Erythroblast (primary cell): ENCODE data around the gene ATP1A2.

Experiments used
- DNase-seq, 2 experiments: peaks; one replicate each; lab custom pipeline; 2025; lab: John Stamatoyannopoulos, UW
- GATA1 ChIP-seq: IDR thresholded peaks from 2 replicates; pipeline ENCODE4 v1.6.1; 2011; ENCODE audit warnings: low read depth, mild to moderate bottlenecking, control low read depth, low read length, moderate library complexity
- POLR2A ChIP-seq: IDR thresholded peaks from 2 replicates; pipeline ENCODE4 v1.6.1; 2011; ENCODE audit warnings: mild to moderate bottlenecking, low read length

Gene ATP1A2

DNA sequence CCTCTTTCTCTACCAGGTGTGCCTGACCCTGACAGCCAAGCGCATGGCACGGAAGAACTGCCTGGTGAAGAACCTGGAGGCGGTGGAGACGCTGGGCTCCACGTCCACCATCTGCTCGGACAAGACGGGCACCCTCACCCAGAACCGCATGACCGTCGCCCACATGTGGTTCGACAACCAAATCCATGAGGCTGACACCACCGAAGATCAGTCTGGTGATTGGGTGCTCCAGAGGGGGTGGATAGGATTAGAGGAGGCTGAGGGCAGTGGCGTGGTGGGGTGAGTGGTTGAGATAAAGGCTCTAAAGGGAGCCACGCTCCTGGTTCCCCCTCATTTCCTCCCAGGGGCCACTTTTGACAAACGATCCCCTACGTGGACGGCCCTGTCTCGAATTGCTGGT is 13.1 kb downstream of the ATP1A2 start:
- no peak for TF ChIP-seq POLR2A
- TF ChIP-seq GATA1: no peak
- DNase-seq: no peak

- no peak for DNase-seq
- TF ChIP-seq GATA1 (no peak), POLR2A (no peak)
Measured at GRCh38 chr1:160129046-160129445, 13.5 kb downstream of the ATP1A2 start.

- DNase-seq: no peak
- TF ChIP-seq GATA1 (no peak), POLR2A (no peak)
Measured at GRCh38 chr1:160129558-160129957, 14.0 kb downstream of the ATP1A2 start.

- TF ChIP-seq GATA1: no peak
- no peak for TF ChIP-seq POLR2A
- no peak for DNase-seq
Measured at GRCh38 chr1:160129966-160130365, 14.4 kb downstream of the ATP1A2 start.

- TF ChIP-seq GATA1 (no peak), POLR2A (no peak)
- DNase-seq: no peak
Measured at GRCh38 chr1:160130486-160130885, 14.9 kb downstream of the ATP1A2 start.

- no peak for TF ChIP-seq GATA1
- TF ChIP-seq POLR2A: no peak
- DNase-seq: no peak
Measured at GRCh38 chr1:160130939-160131338, 15.4 kb downstream of the ATP1A2 start.

DNA sequence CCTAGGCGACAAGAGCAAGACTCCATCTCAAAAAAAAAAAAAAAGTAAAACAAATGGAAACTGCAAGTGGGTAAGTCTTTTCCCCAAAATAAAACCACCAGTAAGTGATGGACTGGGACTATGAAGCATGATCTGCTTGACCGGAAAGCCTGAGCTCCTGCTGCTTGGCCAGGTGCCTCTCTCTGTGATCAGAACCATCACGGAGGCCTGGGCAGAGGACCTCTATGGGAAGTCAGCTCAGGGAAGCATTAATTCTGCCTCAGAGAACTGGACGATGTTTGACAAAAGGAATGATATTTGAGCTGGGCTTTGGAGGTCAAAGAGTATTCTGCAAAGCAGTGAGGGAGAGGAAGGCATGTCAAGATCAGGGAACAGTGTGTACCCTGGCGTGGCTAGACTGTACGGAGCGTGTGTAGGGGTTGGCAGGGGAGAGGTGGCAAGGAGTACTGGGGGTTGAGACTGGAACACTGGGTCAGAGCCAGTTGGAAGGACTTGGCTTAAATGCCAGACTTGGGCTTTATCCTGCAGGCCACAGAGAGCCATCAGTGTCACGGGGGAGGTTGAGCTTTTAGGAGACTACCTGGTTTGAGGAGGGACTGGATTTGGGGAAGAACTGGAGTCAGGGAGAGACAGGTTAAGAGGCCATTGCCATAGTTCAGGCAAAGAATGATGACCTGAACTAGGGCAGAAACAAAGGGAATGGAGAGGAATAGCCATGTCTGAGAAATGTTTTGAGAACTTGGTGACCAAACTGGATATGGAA is 16.4 kb downstream of the ATP1A2 start:
- TF ChIP-seq GATA1: no peak
- no peak for DNase-seq

DNA sequence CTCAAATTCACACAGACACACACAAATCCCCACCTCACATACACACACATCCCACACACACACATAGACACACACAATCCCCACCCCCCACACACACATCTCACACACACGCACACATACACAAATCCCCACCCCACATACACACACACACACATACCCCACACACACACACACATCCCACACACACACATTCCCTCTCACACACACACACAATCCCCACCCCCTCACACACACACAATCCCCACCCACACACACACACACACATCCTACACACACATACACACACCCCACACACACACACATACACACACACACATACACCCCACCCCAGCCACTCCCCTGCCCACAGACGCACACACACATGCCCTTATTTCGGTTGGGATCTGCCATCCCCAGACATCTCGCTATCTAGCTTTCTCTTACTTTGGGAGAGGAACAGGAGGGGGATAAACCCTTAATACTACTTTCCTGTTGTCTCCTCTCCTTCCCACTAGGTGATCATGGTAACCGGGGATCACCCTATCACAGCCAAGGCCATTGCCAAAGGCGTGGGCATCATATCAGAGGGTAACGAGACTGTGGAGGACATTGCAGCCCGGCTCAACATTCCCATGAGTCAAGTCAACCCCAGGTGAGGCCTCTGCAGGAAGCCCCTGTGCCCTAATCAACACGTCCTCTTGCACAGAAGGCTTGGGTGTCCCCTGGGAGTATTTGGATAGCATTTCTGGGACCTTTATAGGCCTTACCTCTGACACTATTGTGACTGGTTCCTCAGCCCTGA is 18.6 kb downstream of the ATP1A2 start:
- TF ChIP-seq POLR2A (no peak), GATA1 (no peak)
- no peak for DNase-seq

- TF ChIP-seq POLR2A (no peak), GATA1 (no peak)
- no peak for DNase-seq
Measured at GRCh38 chr1:160134791-160135572, 19.4 kb downstream of the ATP1A2 start.

GRCh38 chr1:160136121-160136925 is 20.8 kb downstream of the ATP1A2 start:
- TF ChIP-seq GATA1 (no peak), POLR2A (no peak)
- no peak for DNase-seq

DNA sequence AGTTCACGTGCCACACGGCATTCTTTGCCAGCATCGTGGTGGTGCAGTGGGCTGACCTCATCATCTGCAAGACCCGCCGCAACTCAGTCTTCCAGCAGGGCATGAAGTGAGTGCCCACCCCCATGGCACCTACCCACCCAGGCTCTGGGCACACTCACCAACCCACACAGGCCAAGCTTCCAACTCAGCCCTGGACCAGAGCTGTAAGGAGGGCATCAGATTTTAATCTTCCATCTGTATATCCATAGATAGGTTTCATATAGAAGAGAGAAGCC is 21.3 kb downstream of the ATP1A2 start:
- TF ChIP-seq GATA1 (no peak), POLR2A (no peak)
- DNase-seq: no peak

GRCh38 chr1:160137216-160137862 is 21.8 kb downstream of the ATP1A2 start:
- no peak for DNase-seq
- TF ChIP-seq GATA1: no peak
- TF ChIP-seq POLR2A: no peak

DNA sequence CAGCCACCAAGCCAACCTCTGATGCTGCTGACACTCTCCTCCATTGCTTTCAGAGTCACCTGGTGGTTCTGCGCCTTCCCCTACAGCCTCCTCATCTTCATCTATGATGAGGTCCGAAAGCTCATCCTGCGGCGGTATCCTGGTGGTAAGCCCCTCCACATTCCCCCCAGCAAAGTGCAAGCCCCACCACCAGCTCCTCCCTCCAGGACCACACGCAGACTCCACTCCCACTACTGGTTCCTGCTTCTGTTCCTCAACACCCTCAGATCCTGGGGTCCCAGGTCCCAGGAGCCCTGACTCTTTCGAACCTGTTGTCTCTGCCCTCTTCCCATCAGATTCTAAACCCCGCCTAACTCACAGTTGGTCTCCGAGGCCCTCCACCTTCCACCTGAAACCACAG is 24.3 kb downstream of the ATP1A2 start:
- DNase-seq: no peak
- TF ChIP-seq GATA1: no peak
- TF ChIP-seq POLR2A: no peak

DNA sequence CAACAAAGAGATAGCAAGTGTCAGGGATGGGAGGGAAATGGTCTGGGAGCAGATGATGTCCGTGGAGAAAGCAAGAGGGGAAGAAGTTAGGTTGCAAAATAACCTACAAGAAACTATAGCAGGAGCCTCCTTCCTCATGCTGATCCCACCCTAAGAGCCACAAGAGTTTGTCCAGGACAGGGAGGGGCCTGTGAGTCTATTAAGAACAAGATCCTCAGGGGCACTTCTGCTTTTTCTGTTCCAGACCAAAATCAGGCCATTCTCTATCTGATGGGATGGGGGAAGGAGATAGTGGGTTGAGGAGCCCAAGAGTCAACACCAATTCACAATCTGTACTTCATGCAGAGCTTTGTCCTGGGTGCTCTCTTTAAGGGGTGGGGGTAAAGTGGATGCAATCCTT is 28.1 kb downstream of the ATP1A2 start:
- DNase-seq: no peak
- TF ChIP-seq GATA1 (no peak), POLR2A (no peak)

GRCh38 chr1:160144921-160145320 is 29.4 kb downstream of the ATP1A2 start:
- no peak for TF ChIP-seq GATA1
- TF ChIP-seq POLR2A: no peak
- no peak for DNase-seq
